Ecto neural progenitor cell (in vitro differentiated cells): ENCODE data around the gene SLC45A1.
"Not testable (repeated sequence)": the region's sequence is repeated elsewhere in the genome, so short reads cannot be mapped to it uniquely, and the experiment has no call there.

Experiments
- DNase-seq: peaks from one replicate; pipeline ENCODE4 v3.0.0-alpha.2; 2018; ENCODE audit warnings: low spot score

SLC45A1 gene

DNA sequence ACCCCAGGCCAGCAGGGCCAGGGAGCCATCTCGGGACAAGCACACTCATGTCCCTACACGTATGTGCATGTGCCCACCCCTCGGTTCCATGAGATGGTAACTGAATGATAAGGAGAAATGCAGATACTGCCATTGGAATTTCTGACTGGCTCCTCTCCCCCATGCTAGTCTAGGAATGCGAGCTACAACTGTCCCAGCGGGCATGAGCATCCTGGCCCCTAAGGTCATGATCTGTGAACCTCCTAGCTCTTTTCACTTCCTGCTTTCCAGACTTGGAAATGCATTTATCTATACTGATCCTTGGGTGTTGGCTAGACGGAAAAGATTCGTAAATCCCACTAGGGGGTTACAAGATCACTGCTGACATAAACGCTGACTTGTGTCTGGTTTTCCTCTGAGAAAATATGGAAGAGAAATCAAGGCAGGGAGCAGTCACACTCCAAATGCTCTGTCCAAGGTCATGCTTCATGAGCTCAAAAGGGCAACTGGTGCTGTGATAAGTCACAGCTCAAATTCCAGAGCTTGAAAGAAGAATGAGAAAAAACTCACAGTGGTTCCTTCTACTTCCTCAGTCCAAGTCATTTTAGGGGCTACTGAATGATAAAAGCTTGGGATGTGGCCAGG lies 49.8 kb downstream of the SLC45A1 start:
- no peak for DNase-seq

DNA sequence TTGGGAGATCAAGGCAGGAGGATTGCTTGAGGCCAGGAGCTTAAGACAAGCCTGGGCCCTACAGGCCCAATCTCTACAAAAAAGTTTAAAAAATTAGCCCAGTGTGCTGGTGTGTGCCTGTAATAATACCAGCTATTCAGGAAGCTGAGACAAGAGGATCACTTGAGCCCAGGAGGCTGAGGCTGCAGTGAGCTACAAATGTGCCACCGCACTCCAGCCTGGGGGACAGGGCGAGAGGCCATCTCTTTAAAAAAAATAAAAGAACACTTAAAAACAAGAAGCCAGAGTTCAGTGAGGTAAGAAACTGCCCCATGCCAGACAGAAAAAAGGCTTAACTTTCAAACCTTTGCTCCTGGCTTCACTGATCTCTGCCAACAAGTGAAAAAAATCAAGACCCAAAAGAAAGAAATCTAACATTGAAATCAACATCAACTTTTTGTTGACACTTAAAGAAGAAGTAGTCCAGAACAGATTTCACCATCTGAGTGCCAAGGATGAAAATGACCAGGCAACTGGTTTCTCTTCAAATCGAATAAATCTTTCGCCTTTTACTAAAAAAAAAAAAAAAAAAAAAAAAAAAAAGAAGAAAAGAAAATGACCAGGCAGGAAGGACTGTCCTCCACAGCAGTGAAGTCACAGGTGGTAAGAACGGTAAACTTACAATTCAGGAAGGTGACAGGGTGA lies 51.2 kb downstream of the SLC45A1 start:
- no peak for DNase-seq

DNA sequence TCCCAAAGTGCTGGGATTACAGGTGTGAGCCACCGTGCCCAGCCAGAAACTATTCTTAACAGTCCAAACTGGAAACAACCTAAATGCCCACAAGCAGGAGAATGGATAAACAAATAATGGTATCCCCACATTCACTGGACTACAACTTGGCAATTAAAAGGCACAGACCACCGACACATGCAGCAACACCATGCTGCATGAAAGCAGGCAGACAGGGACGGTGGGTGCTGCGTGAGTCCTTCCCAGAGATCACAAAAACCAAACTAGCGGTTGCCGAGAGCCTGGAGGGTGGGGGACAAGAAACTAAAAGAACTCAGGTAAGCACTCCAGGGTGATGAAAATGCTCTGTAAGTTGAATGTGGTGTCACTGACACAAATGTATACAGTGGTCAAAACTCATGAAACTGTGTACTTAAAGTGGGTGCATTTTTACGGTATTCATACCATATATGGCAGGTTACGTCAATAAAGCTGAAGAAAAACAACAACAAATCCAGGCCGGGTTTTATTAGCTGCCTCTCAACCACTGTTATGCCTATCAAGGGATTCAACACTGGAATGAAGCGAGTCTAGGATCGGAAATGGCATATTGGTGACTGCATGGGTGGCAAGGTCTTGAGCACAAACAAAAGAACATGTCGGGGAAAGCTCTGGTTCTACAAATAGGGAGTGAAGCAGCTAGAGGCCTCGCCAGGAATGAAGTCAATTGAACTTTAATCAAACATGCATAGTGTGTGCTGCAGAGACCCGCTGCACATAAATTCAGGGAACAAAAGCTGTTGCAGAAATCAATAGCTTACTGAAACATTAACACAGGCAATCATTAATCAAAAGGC lies 52.4 kb downstream of the SLC45A1 start:
- no peak for DNase-seq

DNA sequence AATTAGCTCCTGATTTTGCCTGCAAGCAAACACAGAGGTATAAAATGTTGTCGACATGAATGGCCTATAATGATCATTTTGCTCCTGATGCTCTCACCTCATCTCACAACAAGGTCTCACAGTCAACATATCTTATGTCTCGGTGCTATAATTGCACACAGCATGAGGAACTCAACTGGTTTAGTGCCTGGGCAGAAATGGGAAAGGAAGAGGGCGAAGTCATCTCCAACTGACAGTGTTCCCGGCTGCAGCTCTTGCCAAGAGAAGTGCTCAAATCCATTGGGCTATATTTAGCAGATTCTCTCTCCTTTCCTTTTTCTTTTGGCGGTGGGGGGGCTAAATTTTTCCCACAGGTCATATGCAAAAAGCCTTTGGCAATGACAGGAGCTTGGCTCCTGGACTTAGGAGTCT lies 53.0 kb downstream of the SLC45A1 start:
- no peak for DNase-seq

DNA sequence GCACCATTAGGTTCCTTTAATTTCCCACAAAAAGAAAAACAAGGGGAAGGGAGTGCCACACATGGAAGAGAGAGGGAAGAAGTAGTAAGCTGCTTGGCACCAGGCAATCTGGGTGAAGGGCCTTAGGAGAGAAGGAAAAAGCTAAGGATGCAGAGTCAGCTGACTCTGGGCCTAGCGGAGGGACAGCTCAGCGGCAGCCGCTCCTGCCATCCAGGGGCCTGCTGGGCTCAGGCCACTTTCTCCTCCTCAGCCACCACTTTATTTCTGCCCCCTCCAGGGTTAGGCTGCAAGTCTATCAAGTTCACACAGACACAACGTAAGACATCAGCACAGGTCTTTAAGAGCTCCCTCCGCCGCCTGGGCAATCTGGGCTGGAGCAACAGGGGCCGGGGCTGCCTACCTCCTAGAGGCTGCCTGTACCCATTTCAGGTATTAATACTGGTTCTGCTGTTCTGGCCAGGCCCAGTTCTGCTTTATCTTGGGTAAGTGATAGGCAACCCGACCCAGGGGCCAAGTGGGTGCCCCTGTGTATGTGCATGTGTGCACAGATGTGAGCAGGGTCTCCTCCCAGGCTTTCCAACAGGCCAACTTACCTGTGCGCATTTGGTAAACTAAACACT lies 53.6 kb downstream of the SLC45A1 start:
- no peak for DNase-seq

DNA sequence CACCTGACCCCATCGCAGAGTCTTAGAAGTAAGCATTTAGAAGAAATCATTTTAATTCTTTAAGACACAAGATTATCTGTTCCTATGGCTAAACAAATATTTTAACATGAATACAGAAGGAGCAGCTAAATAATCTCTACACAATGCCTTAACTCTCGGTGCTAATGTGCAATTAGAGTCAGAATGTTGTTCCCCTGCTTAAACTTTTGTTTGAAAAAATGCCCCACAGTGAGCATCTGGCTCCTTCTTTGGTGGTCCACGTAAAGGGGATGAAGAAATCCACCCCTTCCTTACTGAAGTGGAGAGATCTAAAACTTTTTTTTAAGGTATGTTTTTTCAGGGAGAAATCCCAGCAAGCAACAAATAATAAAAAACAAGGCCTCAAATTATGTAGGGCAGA lies 55.2 kb downstream of the SLC45A1 start:
- DNase-seq: no peak

DNA sequence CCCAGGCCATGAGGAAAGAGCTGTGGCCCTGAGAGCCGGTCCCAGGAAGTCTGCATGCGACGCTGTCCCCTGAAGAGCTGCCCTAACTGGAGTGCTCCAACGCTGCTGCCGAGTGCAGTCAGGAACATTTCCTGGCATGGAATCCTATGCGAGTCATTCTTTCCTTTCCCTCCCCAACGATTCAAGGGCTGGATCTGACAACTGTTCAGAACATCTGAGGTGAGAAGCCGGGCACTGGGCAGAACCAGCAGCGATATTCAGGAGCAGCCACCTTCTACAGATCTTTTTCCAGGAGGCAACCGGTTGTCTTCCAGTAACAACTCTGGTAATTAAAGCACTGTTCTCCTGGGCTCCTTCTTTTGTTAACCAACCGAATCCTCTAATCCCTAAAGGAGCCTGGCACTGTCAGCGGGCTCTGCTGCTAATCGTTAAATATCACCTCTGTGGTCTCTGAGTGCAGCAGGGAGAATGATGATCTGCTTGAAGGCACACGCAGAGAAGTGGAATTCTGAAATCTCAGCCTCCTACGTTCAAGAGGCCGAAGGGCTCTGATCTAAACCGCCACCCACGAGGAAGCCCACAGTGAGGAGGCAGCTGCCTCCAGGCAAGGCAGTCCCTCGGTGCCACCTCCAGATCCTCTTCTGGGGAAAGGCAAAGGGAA lies 55.8 kb downstream of the SLC45A1 start:
- DNase-seq: peak; percentile 63

DNA sequence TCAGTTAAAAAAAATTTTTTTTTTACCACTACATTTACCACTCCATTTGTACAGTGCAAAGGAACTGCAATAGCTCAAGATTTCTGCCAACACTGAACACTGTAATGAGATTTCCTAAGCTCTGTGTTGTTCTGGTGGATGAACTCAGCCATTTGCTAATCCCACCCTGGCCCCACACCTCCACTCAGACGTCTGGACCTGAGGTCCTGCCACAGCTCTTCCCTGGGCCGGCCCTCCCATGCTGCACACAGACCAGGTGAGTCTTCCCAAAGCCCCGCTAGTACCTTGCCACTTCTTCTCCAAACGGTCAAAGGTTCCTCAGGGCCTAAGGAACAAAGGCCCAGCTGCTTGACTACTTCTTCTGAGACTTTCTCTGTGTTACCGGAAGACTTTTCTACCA lies 56.4 kb downstream of the SLC45A1 start:
- DNase-seq: no peak

DNA sequence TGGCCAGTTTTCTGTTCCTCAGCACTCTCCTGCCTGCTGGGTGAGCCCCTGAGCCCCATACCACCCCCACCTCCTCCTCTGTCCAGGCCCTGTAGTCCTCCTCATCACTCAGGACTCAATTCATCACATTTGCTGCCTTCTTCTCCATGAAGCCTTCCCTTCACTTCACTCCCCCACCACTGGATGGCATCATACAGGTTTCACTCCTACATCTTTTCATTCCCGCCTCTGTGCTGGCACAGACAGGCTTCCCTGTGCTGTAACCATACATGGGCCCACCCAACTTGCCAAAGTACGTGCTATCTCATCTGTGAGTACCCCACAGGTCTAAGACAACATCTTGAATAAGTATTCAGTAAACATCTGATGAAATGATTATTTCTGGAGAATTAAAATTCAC lies 56.9 kb downstream of the SLC45A1 start:
- DNase-seq: no peak

DNA sequence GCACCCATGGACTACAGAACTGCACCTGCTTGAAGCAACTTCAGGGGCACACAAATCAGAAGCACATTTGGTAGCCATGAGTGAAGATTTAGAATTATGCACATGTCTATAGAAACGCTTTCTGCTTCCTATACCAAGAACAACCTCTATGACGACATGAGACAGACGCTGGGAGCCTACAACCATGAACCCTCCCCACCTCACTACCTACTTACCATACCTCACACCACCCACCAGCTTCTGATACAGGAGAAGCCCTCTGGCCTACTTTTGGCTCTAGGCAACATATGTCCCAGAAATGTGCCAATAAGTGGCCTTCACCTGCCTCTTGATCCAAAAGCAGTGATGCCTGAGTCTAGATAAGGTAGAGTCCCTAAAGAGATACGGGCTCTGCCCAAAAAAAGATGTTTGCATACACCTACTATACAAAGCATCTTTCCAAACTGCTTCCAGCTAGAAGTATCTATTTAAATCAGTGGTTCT lies 58.5 kb downstream of the SLC45A1 start:
- no peak for DNase-seq

DNA sequence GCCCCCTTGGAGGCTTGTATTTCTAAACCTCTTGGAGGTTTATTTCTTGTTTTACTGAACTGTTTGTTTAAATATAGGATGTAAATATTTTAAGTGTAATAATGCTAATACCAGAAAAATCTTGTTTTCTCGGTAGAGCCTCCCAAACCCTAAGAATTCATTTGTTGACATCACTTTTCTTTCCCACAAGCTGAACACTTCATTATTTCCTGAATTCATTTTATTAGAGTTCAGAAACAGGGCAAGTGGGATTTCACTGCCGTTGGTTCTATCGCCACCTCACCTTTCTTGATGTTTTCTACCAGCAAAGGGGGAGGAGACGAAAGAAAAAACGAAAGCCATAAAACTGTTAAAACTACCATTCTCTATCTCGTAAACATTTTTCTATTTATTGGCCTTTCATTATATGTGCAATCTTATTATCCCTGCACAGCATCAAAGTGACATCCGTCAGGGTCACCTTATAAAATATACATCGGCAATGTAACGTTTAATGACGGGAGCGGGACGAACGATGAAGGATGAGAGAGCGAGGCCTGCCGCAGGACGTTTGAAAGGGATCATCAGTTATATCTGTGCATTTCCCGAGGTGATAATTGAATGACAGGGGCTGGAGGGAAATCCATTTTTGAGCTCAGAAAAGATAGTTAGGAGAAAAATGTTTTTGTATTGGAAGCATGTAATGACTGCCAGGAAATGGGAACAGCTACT lies 59.5 kb downstream of the SLC45A1 start:
- DNase-seq: no peak

DNA sequence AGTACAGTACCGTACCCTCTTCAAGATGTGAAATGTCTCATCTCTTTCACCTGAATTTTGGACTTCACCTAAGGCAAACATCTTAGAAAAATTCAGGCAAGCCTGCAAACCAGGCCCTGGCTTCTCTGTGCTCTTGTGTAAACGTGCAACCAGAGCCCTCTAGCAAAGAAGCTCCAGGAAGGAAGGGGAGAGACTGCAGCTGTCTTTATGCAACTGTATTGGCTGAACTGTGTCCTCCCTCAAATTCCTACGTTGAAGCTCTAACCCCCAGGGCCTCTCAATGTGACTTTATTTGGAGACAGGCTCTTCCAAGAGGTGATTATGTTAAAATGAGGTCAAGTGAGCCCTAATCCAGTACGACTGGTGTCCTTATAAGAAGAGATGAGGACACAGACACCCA lies 60.3 kb downstream of the SLC45A1 start:
- no peak for DNase-seq

DNA sequence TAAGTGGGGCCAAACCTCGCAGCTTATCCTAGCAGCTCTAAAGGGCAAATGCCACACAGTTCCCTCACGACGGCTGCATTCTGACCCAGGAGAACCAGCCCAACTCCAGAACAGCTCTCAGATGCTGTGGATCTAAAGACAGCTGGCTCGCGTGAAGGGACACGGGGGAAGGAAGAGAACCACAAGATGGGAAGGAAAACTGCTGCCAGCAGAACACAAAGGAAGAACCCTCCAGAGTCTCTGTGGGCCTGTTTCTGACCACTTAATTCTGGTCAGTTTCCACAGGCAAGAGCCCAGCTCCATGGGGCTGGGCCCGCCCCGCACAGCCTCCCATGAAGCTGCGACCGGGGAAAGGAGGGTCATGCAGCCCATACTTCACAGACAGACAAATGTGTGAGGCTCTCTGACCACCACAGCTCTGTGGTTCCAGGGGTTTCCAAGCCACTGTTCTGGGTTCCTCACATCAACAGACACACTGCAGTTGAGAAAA lies 61.1 kb downstream of the SLC45A1 start:
- no peak for DNase-seq

DNA sequence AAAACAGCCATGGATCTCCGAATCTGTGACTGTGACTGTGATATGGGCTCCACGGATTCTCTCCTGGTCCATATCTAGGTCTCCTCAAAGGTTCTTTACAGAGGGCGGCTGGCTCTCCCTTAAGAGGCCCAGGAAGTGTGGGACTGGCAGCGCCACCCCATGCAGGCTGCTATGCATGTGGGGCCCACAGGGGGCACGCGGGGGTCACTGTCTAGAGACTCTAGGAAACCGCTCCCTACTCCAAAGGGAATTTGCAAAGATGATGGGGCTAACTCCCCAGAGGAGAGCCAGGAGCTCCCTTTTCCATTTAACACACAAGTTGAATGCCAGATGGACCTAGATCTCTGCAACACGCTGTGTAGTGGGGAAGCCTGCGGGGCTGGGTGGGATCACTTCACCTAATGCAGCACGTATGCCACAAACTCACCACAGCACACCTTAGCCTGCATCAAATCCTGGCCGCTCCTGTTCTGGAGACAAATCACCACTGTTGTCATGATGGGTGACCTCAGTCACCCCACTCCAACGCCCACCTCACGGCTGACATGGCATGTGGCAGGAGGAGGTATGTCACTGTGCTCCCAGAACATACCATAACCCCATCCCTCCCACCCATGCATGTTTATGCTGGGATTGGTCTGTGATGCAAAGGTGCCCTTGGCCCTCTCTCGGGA lies 61.7 kb downstream of the SLC45A1 start:
- no peak for DNase-seq

DNA sequence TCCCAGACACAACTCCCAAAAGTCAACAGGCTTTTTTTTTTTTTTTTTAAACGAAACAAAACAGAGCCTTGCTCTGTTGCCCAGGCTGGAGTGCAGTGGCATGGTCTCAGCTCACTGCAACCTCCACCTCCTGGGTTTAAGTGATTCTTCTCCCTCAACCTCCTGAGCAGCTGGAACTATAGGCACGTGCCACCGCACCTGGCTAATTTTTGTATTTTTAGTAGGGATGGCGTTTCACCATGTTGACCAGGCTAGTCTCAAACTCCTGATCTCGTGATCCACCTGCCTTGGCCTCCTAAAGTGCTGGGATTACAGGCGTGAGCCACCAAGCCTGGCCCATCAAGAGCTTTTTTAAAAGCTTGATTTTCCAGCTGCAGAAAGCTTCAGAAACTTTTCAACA lies 62.4 kb downstream of the SLC45A1 start:
- not testable (repeated sequence) for DNase-seq

DNA sequence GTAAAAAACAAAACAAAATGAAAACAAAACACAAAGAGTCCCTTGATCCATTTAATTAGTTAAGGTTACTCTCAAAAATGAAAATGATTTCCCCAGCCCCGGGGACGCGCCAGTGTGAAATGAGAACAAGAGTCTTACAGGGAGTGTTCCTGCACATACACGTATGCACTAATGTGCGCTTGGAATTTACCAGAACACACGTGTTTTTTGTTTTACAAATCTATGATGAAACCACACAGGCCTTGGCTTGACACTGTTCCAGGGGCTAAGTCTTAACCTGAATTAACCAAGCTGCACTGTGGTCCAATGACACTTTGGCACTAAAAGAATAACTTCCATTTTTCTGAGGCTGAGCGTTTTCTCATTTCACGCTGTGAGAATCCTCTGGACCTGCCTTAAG lies 63.7 kb downstream of the SLC45A1 start:
- no peak for DNase-seq

DNA sequence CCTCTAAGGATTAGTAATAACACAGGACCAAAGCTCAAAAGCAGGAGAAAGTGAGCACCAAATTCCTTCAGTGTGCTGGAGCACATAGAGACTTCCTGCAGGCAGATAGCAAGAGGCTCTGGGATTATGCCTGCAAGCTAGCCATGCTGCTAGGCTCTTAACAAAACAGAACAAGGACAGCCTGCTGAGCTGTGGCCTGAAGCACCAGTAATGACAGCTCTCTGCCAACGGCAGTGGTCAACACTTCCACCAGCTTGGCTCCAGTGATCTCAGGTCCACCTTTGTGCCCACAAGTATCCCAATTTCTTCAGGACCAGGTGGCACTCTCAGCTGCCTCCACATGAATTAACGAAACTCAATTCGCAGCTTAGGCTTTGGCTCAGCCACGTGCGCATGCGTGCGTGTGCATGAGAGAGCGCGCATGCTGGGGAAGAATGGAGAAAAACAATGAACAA lies 64.2 kb downstream of the SLC45A1 start:
- DNase-seq: peak; percentile 71

DNA sequence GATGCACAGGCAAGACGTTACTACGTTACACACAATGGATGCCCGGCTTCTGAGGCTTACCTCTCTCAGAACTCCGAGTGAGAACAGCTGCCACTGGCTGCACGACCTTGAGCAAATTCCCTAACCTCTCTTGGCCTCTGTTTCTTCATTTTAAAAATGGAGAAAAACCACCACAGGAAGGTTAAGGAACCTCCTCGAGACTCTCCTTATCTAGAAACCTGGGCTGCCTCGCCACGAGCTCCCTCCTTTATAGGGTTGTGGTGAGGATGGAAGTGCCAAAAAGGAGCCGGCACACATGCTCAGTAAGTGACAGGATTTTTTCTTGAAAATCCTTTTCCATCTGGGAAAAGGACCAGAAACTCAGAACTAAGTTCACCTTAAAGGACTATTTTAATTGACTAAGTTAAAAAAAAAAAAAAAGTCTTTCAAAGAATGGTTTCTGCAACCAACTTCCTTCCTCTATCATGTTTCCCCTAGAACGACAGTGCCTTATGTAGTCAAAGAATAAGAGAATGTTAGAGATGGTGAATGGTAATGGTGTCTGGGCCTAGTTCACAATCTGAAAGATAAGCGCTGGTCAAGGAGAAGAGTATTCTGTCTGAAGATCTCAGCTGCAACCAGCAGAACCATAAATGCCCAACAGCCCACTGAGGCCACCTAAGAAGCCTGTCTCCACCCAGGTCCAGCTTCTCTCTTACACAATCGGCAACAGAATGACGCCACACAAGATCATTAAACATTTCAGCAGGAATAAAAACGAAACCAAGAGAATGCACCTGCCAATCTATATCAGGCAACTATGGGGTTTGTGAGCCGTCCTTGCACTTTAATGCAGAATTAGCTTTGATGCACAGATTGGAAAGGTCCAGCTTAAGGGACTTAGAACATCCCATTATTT lies 64.9 kb downstream of the SLC45A1 start:
- no peak for DNase-seq

DNA sequence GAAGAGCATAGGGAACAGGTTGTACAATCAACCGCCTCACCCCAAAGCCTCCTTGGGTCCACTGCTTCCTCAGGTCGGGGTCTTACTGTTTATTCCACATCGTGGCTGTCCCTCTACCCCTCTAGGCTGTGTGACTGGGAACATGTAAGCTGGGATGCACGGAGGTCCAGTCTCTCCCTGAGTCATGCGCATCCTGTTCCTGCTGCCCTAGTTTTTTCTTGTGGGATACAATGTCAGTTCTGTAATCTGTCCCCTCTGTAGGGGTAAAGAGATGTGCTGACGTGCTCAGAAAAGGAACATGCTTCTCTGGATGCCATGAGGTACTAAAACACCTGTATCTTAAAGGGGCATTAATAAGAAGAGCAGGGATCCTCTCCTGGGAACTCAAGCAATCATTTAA lies 66.2 kb downstream of the SLC45A1 start:
- DNase-seq: no peak
